Stimulated activated naive CD8-positive, alpha-beta T cell treated with anti-CD3 and anti-CD28 coated beads, Interleukin-15, Interleukin-2, amounts not matched to agents 100 ng/mL and 50 ng/mL, for 24 hours (primary cell): ENCODE measurements around the gene IMMP2L.
"Not testable (repeated sequence)": the region's sequence is repeated elsewhere in the genome, so short reads cannot be mapped to it uniquely, and the experiment has no call there.

Source experiments
- H3K27ac Mint-ChIP-seq: one replicate; pipeline ENCODE4 v1.8.0; 2021; ENCODE audit warnings: mild to moderate bottlenecking, mixed read lengths
- H3K27me3 Mint-ChIP-seq: one replicate; pipeline ENCODE4 v1.8.0; 2021; ENCODE audit warnings: mixed read lengths
- H3K36me3 Mint-ChIP-seq: one replicate; pipeline ENCODE4 v1.8.0; 2021; ENCODE audit warnings: low read depth, mixed read lengths
- H3K4me1 Mint-ChIP-seq: one replicate; pipeline ENCODE4 v1.8.0; 2021; ENCODE audit warnings: low read depth, mixed read lengths
- H3K4me3 Mint-ChIP-seq: one replicate; pipeline ENCODE4 v1.8.0; 2021; ENCODE audit warnings: mild to moderate bottlenecking, mixed read lengths
- H3K9me3 Mint-ChIP-seq: one replicate; pipeline ENCODE4 v1.8.0; 2021; ENCODE audit warnings: mixed read lengths

Gene IMMP2L

GRCh38 chr7:111256391-111256790 is 305.9 kb downstream of the IMMP2L start:
- Mint-ChIP-seq H3K27ac (no peak overlapping the region), H3K9me3 (peaks cover 5% of the 10 kb centered on the region), H3K4me1 (no peaks in the 10 kb centered on the region), H3K4me3 (no peak overlapping the region), H3K27me3 (no peaks in the 10 kb centered on the region), H3K36me3 (peaks cover 17% of the 10 kb centered on the region)

- peaks cover 12% of the 10 kb centered on the region for H3K9me3 Mint-ChIP-seq
Observed at GRCh38 chr7:111255576-111255975, 306.7 kb downstream of the IMMP2L start.

GRCh38 chr7:111251365-111251764 is 310.9 kb downstream of the IMMP2L start:
- Mint-ChIP-seq H3K9me3 (peaks cover 17% of the 10 kb centered on the region), H3K36me3 (peaks cover 37% of the 10 kb centered on the region)
- H3K27ac Mint-ChIP-seq, H3K4me1 Mint-ChIP-seq, H3K4me3 Mint-ChIP-seq, H3K27me3 Mint-ChIP-seq: not testable (repeated sequence)

More at GRCh38 chr7:111255576-111255975, 306.7 kb downstream of the IMMP2L start:
- Mint-ChIP-seq H3K4me3 (no peak overlapping the region), H3K27me3 (no peaks in the 10 kb centered on the region), H3K4me1 (no peaks in the 10 kb centered on the region), H3K27ac (no peak overlapping the region), H3K36me3 (peaks cover 25% of the 10 kb centered on the region)

- H3K27me3 Mint-ChIP-seq, H3K27ac Mint-ChIP-seq, H3K4me1 Mint-ChIP-seq, H3K4me3 Mint-ChIP-seq: not testable (repeated sequence)
- peaks cover 17% of the 10 kb centered on the region for H3K9me3 Mint-ChIP-seq
- peaks cover 37% of the 10 kb centered on the region for H3K36me3 Mint-ChIP-seq
Observed at GRCh38 chr7:111249807-111250206, 312.5 kb downstream of the IMMP2L start.

- Mint-ChIP-seq H3K9me3 (no peaks in the 10 kb centered on the region), H3K36me3 (no peaks in the 10 kb centered on the region), H3K4me1 (peaks cover 9% of the 10 kb centered on the region), H3K4me3 (no peak overlapping the region), H3K27me3 (no peaks in the 10 kb centered on the region), H3K27ac (no peak overlapping the region)
Observed at GRCh38 chr7:111242141-111242755, 320.0 kb downstream of the IMMP2L start.

GRCh38 chr7:111240371-111240770 is 321.9 kb downstream of the IMMP2L start:
- H3K4me1 Mint-ChIP-seq: peaks cover 9% of the 10 kb centered on the region
- no peak overlapping the region for H3K27ac Mint-ChIP-seq
- H3K4me3 Mint-ChIP-seq: no peak overlapping the region
- H3K36me3 Mint-ChIP-seq: peaks cover 8% of the 10 kb centered on the region
- H3K9me3 Mint-ChIP-seq: peaks cover 5% of the 10 kb centered on the region
- no peaks in the 10 kb centered on the region for H3K27me3 Mint-ChIP-seq

GRCh38 chr7:111239437-111239836 is 322.9 kb downstream of the IMMP2L start:
- H3K27me3 Mint-ChIP-seq: no peaks in the 10 kb centered on the region
- no peak overlapping the region for H3K27ac Mint-ChIP-seq
- H3K9me3 Mint-ChIP-seq: peaks cover 5% of the 10 kb centered on the region
- no peak overlapping the region for H3K4me3 Mint-ChIP-seq
- peaks cover 9% of the 10 kb centered on the region for H3K4me1 Mint-ChIP-seq
- peaks cover 9% of the 10 kb centered on the region for H3K36me3 Mint-ChIP-seq

GRCh38 chr7:111238886-111239285 is 323.4 kb downstream of the IMMP2L start:
- no peak overlapping the region for H3K27ac Mint-ChIP-seq

GRCh38 chr7:111235709-111236108 is 326.6 kb downstream of the IMMP2L start:
- Mint-ChIP-seq H3K27me3 (no peaks in the 10 kb centered on the region), H3K4me1 (peaks cover 18% of the 10 kb centered on the region), H3K36me3 (peaks cover 9% of the 10 kb centered on the region), H3K9me3 (peaks cover 5% of the 10 kb centered on the region), H3K27ac (no peak overlapping the region), H3K4me3 (no peak overlapping the region)

More at GRCh38 chr7:111238886-111239285, 323.4 kb downstream of the IMMP2L start:
- Mint-ChIP-seq H3K27me3 (no peaks in the 10 kb centered on the region), H3K4me1 (peaks cover 9% of the 10 kb centered on the region), H3K9me3 (peaks cover 5% of the 10 kb centered on the region), H3K4me3 (no peak overlapping the region), H3K36me3 (peaks cover 9% of the 10 kb centered on the region)

- H3K4me3 Mint-ChIP-seq: no peak overlapping the region
- H3K27ac Mint-ChIP-seq: peak overlapping the region; percentile 27
- H3K36me3 Mint-ChIP-seq: peaks cover 13% of the 10 kb centered on the region
- H3K4me1 Mint-ChIP-seq: peaks cover 9% of the 10 kb centered on the region
- H3K9me3 Mint-ChIP-seq: peaks cover 5% of the 10 kb centered on the region
- H3K27me3 Mint-ChIP-seq: no peaks in the 10 kb centered on the region
Observed at GRCh38 chr7:111232249-111233084, 329.8 kb downstream of the IMMP2L start.

GRCh38 chr7:111229916-111230315 is 332.4 kb downstream of the IMMP2L start:
- Mint-ChIP-seq H3K4me1 (peaks cover 9% of the 10 kb centered on the region), H3K36me3 (peaks cover 4% of the 10 kb centered on the region), H3K27ac (no peak overlapping the region), H3K9me3 (no peaks in the 10 kb centered on the region), H3K4me3 (no peak overlapping the region), H3K27me3 (no peaks in the 10 kb centered on the region)

- Mint-ChIP-seq H3K36me3 (peaks cover 4% of the 10 kb centered on the region), H3K27me3 (no peaks in the 10 kb centered on the region), H3K4me3 (no peak overlapping the region), H3K27ac (no peak overlapping the region), H3K9me3 (no peaks in the 10 kb centered on the region), H3K4me1 (peaks cover 9% of the 10 kb centered on the region)
Observed at GRCh38 chr7:111229181-111229740, 333.0 kb downstream of the IMMP2L start.

- H3K27ac Mint-ChIP-seq: no peak overlapping the region
- H3K4me3 Mint-ChIP-seq: no peak overlapping the region
- no peaks in the 10 kb centered on the region for H3K27me3 Mint-ChIP-seq
- peaks cover 4% of the 10 kb centered on the region for H3K36me3 Mint-ChIP-seq
- peaks cover 9% of the 10 kb centered on the region for H3K4me1 Mint-ChIP-seq
- no peaks in the 10 kb centered on the region for H3K9me3 Mint-ChIP-seq
Observed at GRCh38 chr7:111228437-111228836, 333.9 kb downstream of the IMMP2L start.

- no peaks in the 10 kb centered on the region for H3K4me1 Mint-ChIP-seq
- peaks cover 4% of the 10 kb centered on the region for H3K36me3 Mint-ChIP-seq
- H3K27ac Mint-ChIP-seq: no peak overlapping the region
- H3K4me3 Mint-ChIP-seq: no peak overlapping the region
- no peaks in the 10 kb centered on the region for H3K27me3 Mint-ChIP-seq
- no peaks in the 10 kb centered on the region for H3K9me3 Mint-ChIP-seq
Observed at GRCh38 chr7:111226800-111227199, 335.5 kb downstream of the IMMP2L start.
